SK-N-SH treated with all-trans-retinoic acid at 6 μM for 48 hours (cell line): ENCODE data around the gene LMF1.

Experiments used
- ISL1 ChIP-seq: fragments of 250-450 bp; sonication (Bioruptor Pico); IDR thresholded peaks from 2 replicates; pipeline ENCODE4 v2.1.2; 2022; ENCODE audit warnings: mild to moderate bottlenecking, moderate library complexity
- PATZ1 ChIP-seq: fragments of 250-450 bp; sonication (Bioruptor Pico); IDR thresholded peaks from 2 replicates; pipeline ENCODE4 v1.8.0; 2020; ENCODE audit warnings: mild to moderate bottlenecking, moderate library complexity, borderline replicate concordance
- ZFP30 ChIP-seq: fragments of 450-650 bp; formaldehyde crosslinking; IDR thresholded peaks from 2 replicates; pipeline ENCODE4 v1.5.0; 2022; ENCODE audit warnings: mild to moderate bottlenecking, moderate library complexity

DNA sequence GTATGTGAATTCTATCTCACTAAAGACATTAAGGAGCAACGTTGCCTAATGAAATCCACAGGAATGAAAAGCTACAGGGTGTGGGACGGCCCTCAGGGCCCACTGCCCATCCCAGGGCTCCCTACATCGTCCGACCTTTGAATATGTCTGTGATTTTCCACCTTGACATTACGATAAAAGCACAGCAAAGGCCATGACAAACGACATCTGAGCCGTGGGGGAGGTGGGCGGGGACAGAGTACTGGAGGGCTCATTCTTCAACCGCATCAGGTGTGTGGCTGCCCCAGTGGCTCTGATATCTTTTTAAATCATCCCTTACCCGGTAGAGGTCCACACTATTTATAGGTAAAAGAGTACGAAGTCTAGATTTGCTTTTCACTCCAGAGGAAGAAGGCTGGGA is 35.1 kb downstream of the LMF1 start:
- TF ChIP-seq PATZ1 (CRISPR knock-in tag) (no peak), ZFP30 (CRISPR knock-in tag) (no peak), ISL1 (no peak)
